Measurements from ENCODE around the gene COPZ1.

COPZ1 gene

DNA sequence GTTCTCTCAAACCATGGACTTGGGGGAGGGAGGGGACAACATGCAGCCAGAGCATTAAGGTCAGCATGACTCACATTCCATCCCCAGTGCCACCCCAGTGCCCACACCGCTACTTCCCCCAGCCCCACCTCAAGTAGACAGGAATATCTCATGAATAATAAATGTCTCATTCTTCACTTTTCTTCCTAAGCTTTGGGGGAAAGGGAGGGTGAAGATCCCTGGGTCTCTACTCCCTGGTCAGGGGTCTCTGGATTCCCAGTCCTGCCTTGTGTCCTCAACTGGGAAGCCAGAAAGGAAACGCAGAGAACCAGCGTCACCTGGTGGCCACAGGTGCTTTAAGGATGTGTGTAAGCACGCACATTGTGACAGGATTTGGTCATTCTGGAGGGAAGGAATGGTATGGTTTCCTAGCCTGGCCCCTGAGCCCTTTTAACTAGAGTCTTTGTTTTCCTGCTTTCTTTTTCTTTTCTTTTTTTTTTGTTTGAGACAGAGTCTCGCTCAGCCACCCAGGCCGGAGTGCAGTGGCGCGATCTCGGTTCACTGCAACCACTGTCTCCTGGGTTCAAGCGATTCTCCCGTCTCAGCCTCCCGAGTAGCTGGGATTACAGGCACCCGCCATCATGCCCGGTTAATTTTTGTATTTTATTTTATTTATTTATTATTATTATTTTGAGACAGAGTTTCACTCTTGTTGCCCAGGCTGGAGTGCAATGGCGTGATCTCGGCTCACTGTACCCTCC lies 36.0 kb downstream of the COPZ1 start:
- H3K4me3 ChIP-seq (ENCODE audit: low read length in 2 of 2): no peak overlapping the region
- H3K4me1 ChIP-seq (ENCODE audit: control insufficient read depth, insufficient read depth, low read length): peaks cover 19% of the 10 kb centered on the region
- peak overlapping the region; percentile 18 for H3K27ac ChIP-seq (ENCODE audit: low read length)
- H3K9ac ChIP-seq (ENCODE audit: low read length in 2 of 2): peak overlapping the region in 1 of 2 donors; percentile 4
- no peaks in the 10 kb centered on the region for H3K36me3 ChIP-seq (ENCODE audit: control insufficient read depth in 2 of 2, insufficient read depth in 2 of 2, low read length in 2 of 2)
- no peaks in the 10 kb centered on the region for H3K27me3 ChIP-seq (ENCODE audit: control insufficient read depth in 1 of 2, insufficient read depth in 2 of 2, low read length in 2 of 2)
- H3K9me3 ChIP-seq (ENCODE audit: control insufficient read depth in 2 of 2, low read length in 2 of 2): no peaks in the 10 kb centered on the region

DNA sequence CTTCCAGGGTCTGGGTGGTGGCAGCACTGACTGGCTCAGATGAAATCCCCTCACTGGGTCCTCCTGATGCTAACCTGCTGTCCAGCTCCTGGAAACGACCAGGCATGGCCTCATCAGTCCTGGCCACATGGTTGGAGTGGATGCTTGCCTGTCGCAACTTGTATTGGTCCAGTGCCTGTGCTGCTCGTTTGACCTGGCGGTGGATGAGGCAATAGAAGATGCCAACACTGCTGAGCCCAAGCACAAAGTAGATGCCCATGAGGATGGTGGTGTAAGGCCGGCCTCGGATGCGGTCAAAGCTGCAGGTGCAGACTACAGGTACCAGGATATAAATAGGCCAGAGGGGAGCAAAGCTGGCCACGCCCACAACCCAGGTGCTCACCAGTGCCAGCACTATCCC lies 38.1 kb downstream of the COPZ1 start:
- H3K27ac ChIP-seq (ENCODE audit: low read length): no peak overlapping the region
- H3K27me3 ChIP-seq (ENCODE audit: control insufficient read depth in 1 of 2, insufficient read depth in 2 of 2, low read length in 2 of 2): no peaks in the 10 kb centered on the region
- H3K36me3 ChIP-seq (ENCODE audit: control insufficient read depth in 2 of 2, insufficient read depth in 2 of 2, low read length in 2 of 2): no peaks in the 10 kb centered on the region
- peaks cover 11% of the 10 kb centered on the region for H3K4me1 ChIP-seq (ENCODE audit: control insufficient read depth, insufficient read depth, low read length)
- H3K9ac ChIP-seq (ENCODE audit: low read length in 2 of 2): no peak overlapping the region
- no peak overlapping the region for H3K4me3 ChIP-seq (ENCODE audit: low read length in 2 of 2)
- H3K9me3 ChIP-seq (ENCODE audit: control insufficient read depth in 2 of 2, low read length in 2 of 2): no peaks in the 10 kb centered on the region

DNA sequence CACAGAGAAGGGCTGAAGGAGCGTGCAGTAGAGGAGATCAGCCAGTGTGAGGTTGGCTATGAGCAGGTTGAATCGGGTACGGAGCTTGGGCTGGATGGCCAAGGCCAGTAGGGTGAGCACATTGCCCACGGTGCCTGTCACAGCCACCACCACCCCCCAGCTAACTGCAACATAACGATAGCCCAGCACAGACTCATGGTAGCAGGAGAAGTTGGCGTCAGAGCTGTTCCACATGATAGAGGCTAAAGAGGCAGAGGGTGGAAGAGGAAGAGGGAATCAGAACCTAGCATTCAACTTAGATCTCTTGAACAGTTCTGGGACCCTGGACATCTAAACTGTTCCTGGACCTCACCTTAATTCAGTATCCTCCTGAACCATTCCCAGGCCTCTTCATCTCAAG lies 38.7 kb downstream of the COPZ1 start:
- H3K36me3 ChIP-seq (ENCODE audit: control insufficient read depth in 2 of 2, insufficient read depth in 2 of 2, low read length in 2 of 2): no peaks in the 10 kb centered on the region
- no peak overlapping the region for H3K4me3 ChIP-seq (ENCODE audit: low read length in 2 of 2)
- H3K27ac ChIP-seq (ENCODE audit: low read length): no peak overlapping the region
- no peaks in the 10 kb centered on the region for H3K27me3 ChIP-seq (ENCODE audit: control insufficient read depth in 1 of 2, insufficient read depth in 2 of 2, low read length in 2 of 2)
- H3K4me1 ChIP-seq (ENCODE audit: control insufficient read depth, insufficient read depth, low read length): peaks cover 16% of the 10 kb centered on the region
- H3K9ac ChIP-seq (ENCODE audit: low read length in 2 of 2): no peak overlapping the region
- H3K9me3 ChIP-seq (ENCODE audit: control insufficient read depth in 2 of 2, low read length in 2 of 2): no peaks in the 10 kb centered on the region

DNA sequence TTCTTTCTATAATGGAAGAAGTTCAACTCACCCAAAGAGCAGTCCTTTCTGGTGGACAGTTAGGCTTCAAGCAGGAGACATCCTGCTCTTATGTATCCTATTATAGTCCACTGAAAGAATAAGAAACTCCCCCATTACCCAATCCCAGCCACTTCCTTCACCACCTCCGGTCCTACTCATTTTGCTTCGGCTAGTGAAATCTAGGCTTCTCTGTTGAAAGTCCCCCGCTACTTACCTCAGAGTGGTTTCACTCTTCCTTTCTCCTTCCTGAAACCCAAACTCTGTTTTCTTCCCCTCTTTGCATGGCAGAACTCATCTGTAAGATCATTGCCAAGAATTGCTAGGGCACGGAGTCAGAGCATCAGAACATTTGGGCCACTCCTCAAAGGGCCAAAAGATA lies 39.5 kb downstream of the COPZ1 start, which contains the start of gene GPR84:
Gene GPR84 (minus strand): TSS at position 74 of the 400 bp plus-strand sequence. CDS start 635 bp downstream, outside the sequence.
- no peak within 1 kb of the TSS for H3K9ac ChIP-seq (ENCODE audit: low read length in 2 of 2)
- H3K27me3 ChIP-seq (ENCODE audit: control insufficient read depth in 1 of 2, insufficient read depth in 2 of 2, low read length in 2 of 2): no peaks in the 10 kb centered on the region
- peaks cover 22% of the 10 kb centered on the region for H3K4me1 ChIP-seq (ENCODE audit: control insufficient read depth, insufficient read depth, low read length)
- no peak within 1 kb of the TSS for H3K27ac ChIP-seq (ENCODE audit: low read length)
- no peaks in the 10 kb centered on the region for H3K36me3 ChIP-seq (ENCODE audit: control insufficient read depth in 2 of 2, insufficient read depth in 2 of 2, low read length in 2 of 2)
- no peaks in the 10 kb centered on the region for H3K9me3 ChIP-seq (ENCODE audit: control insufficient read depth in 2 of 2, low read length in 2 of 2)
- no peak within 1 kb of the TSS for H3K4me3 ChIP-seq (ENCODE audit: low read length in 2 of 2)

DNA sequence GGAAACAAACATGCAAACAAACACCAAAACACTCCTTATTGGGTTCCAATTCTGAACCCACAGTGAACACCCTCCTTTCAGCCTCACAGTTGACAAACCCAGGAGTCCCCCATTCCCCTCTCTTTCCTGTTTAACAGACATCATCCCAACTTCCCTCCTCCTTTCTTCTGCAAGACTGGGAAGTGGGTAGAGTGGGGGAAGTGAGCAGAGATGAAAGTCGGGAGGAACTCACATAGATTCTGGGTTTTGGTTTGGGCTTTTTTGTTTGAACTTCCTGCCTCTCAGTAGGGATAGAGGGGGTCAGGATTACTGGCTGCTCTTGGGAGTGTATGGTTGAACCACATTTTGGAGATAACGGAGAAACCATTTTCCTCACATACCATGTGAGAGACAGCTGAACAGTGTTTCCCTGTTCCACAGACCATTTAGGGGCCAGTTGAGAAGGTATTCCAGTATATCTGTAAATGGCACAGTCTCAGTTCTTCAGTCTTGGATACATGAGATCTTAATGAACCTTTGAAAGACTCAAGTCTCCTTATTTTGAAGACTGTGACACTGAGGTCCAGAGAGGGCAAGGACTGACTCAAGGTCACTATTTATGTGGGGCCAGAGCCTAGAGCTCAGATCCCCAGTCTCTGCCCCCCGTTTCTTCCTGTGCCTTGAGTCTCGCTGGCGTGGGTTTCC lies 43.2 kb downstream of the COPZ1 start:
- H3K27ac ChIP-seq (ENCODE audit: low read length): no peak overlapping the region
- no peaks in the 10 kb centered on the region for H3K27me3 ChIP-seq (ENCODE audit: control insufficient read depth in 1 of 2, insufficient read depth in 2 of 2, low read length in 2 of 2)

DNA sequence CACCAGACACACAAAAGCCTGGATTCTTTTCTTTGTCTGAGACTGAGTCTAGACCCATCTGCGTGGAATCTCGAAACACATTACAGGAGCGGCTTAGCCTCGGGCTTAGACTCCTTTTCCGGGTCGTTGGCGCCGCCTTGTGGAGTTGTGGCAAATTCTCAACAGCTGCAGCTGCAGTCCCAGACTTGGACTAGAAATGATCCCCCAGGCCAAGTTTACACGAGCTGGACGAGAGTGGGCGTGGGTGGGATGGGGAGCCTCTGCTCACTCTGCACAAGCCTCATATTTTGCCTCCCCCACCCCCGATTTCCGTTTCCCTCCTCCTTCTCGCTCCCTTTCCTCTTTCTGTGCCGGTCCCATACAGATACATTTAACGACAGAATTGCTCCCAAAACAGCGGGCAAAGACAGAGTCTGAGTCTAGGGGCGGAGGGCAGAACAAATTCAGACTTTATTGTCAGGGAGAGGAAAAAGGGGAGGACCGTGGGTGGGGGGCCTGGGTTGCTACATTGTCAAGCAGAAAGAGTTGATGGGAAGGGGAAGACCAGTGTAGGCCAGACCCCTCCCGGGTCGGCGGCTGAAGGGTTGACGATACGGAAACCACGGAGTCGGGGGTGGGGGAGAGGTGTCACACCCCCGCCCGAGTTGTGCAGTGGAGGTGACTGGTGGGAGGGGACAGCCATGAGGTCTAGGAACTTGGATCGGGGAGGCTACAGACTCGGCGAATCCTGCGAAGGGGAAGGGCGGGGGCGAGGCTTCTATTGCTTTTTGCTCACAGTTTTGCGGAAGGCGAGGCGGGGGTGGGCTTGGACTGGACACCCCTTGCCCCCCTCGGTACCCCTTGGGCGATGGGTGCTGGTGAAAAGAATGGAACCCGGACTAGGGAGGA lies 44.0 kb downstream of the COPZ1 start:
- H3K4me3 ChIP-seq (ENCODE audit: low read length in 2 of 2): peak overlapping the region in 1 of 2 donors; percentile 55

More for the DNA sequence above, 43.2 kb downstream of the COPZ1 start:
- Histone ChIP-seq H3K36me3 (ENCODE audit: control insufficient read depth in 2 of 2, insufficient read depth in 2 of 2, low read length in 2 of 2) (no peaks in the 10 kb centered on the region), H3K4me3 (ENCODE audit: low read length in 2 of 2) (peak overlapping the region in 1 of 2 donors; percentile 55), H3K9ac (ENCODE audit: low read length in 2 of 2) (peak overlapping the region; percentile 16 to 55), H3K9me3 (ENCODE audit: control insufficient read depth in 2 of 2, low read length in 2 of 2) (no peaks in the 10 kb centered on the region), H3K4me1 (ENCODE audit: control insufficient read depth, insufficient read depth, low read length) (peaks cover 38% of the 10 kb centered on the region)

DNA sequence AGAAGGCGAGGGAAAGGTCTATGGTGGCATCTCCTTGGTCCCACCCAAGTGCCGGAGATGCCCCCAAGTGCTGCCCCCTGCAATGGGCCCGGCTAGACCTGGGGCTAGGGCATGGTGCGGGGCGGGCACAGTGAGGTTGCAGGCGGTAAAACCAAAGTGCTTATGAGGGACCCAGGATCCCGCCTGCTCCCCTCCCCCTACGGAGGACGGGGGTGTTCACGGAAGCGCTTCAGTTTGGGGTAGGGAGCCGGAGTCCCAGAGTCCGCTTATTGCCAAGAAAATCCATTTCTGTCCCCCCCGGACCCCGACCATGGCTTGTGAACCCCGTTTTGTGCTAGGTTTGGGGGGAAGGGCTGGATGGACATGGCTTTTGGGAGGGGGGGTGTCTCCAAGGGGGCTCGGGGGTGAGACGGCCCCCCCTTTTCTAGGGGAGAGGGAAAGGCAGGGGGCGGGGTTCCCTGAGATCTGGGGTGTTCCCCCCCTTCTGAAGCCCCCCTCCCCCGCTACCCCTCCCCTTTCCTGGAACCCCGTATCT lies 44.7 kb downstream of the COPZ1 start:
- peak overlapping the region in 1 of 2 donors; percentile 57 for H3K9ac ChIP-seq (ENCODE audit: low read length in 2 of 2)
- peak overlapping the region; percentile 6 for H3K27ac ChIP-seq (ENCODE audit: low read length)

More for the DNA sequence above, 44.0 kb downstream of the COPZ1 start:
- Histone ChIP-seq H3K9me3 (ENCODE audit: control insufficient read depth in 2 of 2, low read length in 2 of 2) (no peaks in the 10 kb centered on the region), H3K9ac (ENCODE audit: low read length in 2 of 2) (peak overlapping the region; percentile 16 to 55), H3K4me1 (ENCODE audit: control insufficient read depth, insufficient read depth, low read length) (peaks cover 36% of the 10 kb centered on the region), H3K36me3 (ENCODE audit: control insufficient read depth in 2 of 2, insufficient read depth in 2 of 2, low read length in 2 of 2) (peaks cover 0 to 2% of the 10 kb centered on the region in 2 donors), H3K27me3 (ENCODE audit: control insufficient read depth in 1 of 2, insufficient read depth in 2 of 2, low read length in 2 of 2) (no peaks in the 10 kb centered on the region), H3K27ac (ENCODE audit: low read length) (peak overlapping the region; percentile 6)

DNA sequence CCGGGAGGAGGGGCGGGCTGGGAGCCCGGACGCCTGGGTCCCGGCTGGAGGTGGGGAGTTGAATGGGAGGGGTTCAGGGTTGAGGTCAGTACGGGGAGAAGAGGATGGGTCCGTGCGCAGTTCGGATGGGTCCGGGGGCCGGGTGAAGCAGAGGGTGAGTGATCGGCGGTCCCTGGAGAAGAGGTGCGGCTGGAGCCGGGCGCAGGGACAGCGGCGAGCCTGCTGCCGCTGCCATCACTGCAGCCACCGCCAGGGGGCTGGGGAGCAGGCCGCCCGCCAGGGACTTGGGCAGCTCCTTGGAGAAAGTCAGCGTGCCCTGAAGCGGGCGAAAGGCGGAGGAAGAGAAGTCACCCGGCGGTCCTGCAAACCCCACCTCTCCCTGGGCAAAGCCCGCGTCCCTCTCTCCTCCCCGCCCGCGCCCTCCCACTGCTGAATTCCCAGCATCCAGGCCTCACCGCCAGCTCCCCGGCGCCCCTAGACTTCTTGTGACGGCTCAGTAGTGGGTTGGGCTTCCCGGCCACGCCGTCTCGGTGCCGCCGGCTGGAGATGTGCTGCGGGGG lies 45.3 kb downstream of the COPZ1 start:
- Histone ChIP-seq H3K36me3 (ENCODE audit: control insufficient read depth in 2 of 2, insufficient read depth in 2 of 2, low read length in 2 of 2) (peaks cover 0 to 2% of the 10 kb centered on the region in 2 donors), H3K27me3 (ENCODE audit: control insufficient read depth in 1 of 2, insufficient read depth in 2 of 2, low read length in 2 of 2) (no peaks in the 10 kb centered on the region), H3K9ac (ENCODE audit: low read length in 2 of 2) (peak overlapping the region in 1 of 2 donors; percentile 57), H3K4me1 (ENCODE audit: control insufficient read depth, insufficient read depth, low read length) (peaks cover 43% of the 10 kb centered on the region), H3K9me3 (ENCODE audit: control insufficient read depth in 2 of 2, low read length in 2 of 2) (no peaks in the 10 kb centered on the region), H3K27ac (ENCODE audit: low read length) (peak overlapping the region; percentile 37), H3K4me3 (ENCODE audit: low read length in 2 of 2) (peak overlapping the region; percentile 44 to 70)

More for the DNA sequence above, 44.7 kb downstream of the COPZ1 start:
- no peaks in the 10 kb centered on the region for H3K27me3 ChIP-seq (ENCODE audit: control insufficient read depth in 1 of 2, insufficient read depth in 2 of 2, low read length in 2 of 2)
- peak overlapping the region; percentile 44 to 55 for H3K4me3 ChIP-seq (ENCODE audit: low read length in 2 of 2)
- no peaks in the 10 kb centered on the region for H3K9me3 ChIP-seq (ENCODE audit: control insufficient read depth in 2 of 2, low read length in 2 of 2)
- peaks cover 38% of the 10 kb centered on the region for H3K4me1 ChIP-seq (ENCODE audit: control insufficient read depth, insufficient read depth, low read length)
- peaks cover 0 to 2% of the 10 kb centered on the region in 2 donors for H3K36me3 ChIP-seq (ENCODE audit: control insufficient read depth in 2 of 2, insufficient read depth in 2 of 2, low read length in 2 of 2)

DNA sequence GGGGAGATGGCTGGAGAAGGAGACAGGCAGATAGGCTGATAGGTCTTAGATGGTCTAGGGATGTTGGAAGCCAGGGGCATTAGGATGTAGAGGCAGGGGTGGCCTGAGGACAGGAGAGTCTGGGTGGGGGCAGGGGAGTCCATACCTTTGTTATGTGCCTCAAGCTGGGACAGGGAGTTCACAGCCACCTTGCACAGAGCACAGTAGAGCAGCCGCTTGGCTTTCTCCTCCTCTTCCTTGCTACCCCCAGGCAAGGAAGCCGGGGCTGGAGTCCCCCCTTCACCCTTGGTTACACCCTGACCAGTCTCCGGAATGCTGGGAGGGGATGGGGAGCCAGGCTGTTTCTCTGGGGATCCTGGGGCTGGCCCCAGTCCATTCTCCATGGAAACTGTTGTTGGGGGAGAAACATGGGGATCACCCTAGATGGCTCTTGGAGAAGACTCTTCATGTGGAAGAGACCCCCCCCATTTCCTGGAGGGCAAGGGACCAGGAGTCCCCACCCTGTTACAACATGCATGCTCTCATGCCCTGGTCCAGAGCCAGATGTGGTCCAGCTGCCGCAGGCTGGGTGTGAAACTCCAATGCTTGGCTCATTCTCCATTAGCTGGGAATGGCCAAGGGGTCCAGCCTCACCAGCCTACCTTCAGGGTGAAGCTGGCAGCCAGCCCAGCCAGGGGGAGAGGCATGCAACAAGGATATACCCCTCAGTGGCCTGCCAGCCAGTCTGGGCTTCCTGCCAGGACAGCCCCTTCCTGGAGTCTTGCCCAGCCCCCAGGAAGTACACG lies 46.6 kb downstream of the COPZ1 start:
- H3K36me3 ChIP-seq (ENCODE audit: control insufficient read depth in 2 of 2, insufficient read depth in 2 of 2, low read length in 2 of 2): peaks cover 0 to 2% of the 10 kb centered on the region in 2 donors
- H3K9ac ChIP-seq (ENCODE audit: low read length in 2 of 2): peak overlapping the region in 1 of 2 donors; percentile 16
- peaks cover 50% of the 10 kb centered on the region for H3K4me1 ChIP-seq (ENCODE audit: control insufficient read depth, insufficient read depth, low read length)
- H3K27me3 ChIP-seq (ENCODE audit: control insufficient read depth in 1 of 2, insufficient read depth in 2 of 2, low read length in 2 of 2): no peaks in the 10 kb centered on the region
- H3K9me3 ChIP-seq (ENCODE audit: control insufficient read depth in 2 of 2, low read length in 2 of 2): no peaks in the 10 kb centered on the region
- H3K27ac ChIP-seq (ENCODE audit: low read length): peak overlapping the region; percentile 62
- peak overlapping the region in 1 of 2 donors; percentile 3 for H3K4me3 ChIP-seq (ENCODE audit: low read length in 2 of 2)

Measured in stomach smooth muscle (tissue), 2 donors.